Liver (tissue), 9 donors: ENCODE measurements around the gene WNK1. TPM values are rescaled to one million over a fixed set of nuclear protein-coding genes. Genes with fewer than 3 reads are reported as not detected.

Experiments used
- DNase-seq: peaks from one replicate; pipeline ENCODE4 v3.0.0-alpha.2; 2017; ENCODE audit warnings: low spot score
- H3K27ac ChIP-seq, 2 donors: one replicate each; pipeline ENCODE4 v1.7.0; 2013; ENCODE audit warnings: inconsistent platforms in 2 of 2, low read length in 2 of 2, control low read depth in 1 of 2, low read depth in 1 of 2, mild to moderate bottlenecking in 1 of 2
- H3K27me3 ChIP-seq, 4 donors: one replicate each; pipeline versions ENCODE4 v1.6.1 to v1.7.0; 2013; ENCODE audit warnings: low read length in 3 of 4, inconsistent platforms in 1 of 4, mild to moderate bottlenecking in 1 of 4, moderate library complexity in 1 of 4; ENCODE audit not compliant: control insufficient read depth in 4 of 4, insufficient read depth in 4 of 4
- H3K36me3 ChIP-seq, 4 donors: one replicate each; pipeline versions ENCODE4 v1.6.1 to v1.7.0; 2013; ENCODE audit warnings: low read length in 3 of 4, mild to moderate bottlenecking in 3 of 4, low read depth in 1 of 4, moderate library complexity in 1 of 4; ENCODE audit not compliant: control insufficient read depth in 4 of 4, insufficient read depth in 3 of 4
- H3K4me1 ChIP-seq, 4 donors: one replicate each; pipeline versions ENCODE4 v1.6.1 to v1.7.0; 2013; ENCODE audit warnings: low read length in 3 of 4, mild to moderate bottlenecking in 3 of 4, moderate library complexity in 1 of 4; ENCODE audit not compliant: control insufficient read depth in 4 of 4, insufficient read depth in 4 of 4
- H3K4me3 ChIP-seq, 3 donors: one replicate each; pipeline versions ENCODE4 v1.6.1 to v1.7.0; 2013; ENCODE audit warnings: low read length in 3 of 3, control low read depth in 1 of 3, low read depth in 1 of 3, mild to moderate bottlenecking in 1 of 3
- H3K9ac ChIP-seq, 2 donors: one replicate each; pipeline ENCODE4 v1.7.0; 2013; ENCODE audit warnings: low read length in 2 of 2, mild to moderate bottlenecking in 2 of 2, moderate library complexity in 2 of 2, control low read depth in 1 of 2, low read depth in 1 of 2
- H3K9me3 ChIP-seq, 4 donors: one replicate each; pipeline versions ENCODE4 v1.6.1 to v1.7.0; 2013; ENCODE audit warnings: low read length in 3 of 4; ENCODE audit not compliant: control insufficient read depth in 4 of 4
- ATF3 ChIP-seq: IDR thresholded peaks from 2 replicates; pipeline ENCODE4 v1.6.1; 2016; ENCODE audit warnings: antibody characterized with exemption
- CTCF ChIP-seq: fragments of 150-350 bp; IDR thresholded peaks from 2 replicates; pipeline ENCODE4 v1.5.1; 2017; ENCODE audit warnings: improper control_type of control experiment, low read depth, low read length; ENCODE audit not compliant: missing input control
- FOXA1 ChIP-seq: IDR thresholded peaks from 2 replicates; pipeline ENCODE4 v1.6.1; 2016; ENCODE audit warnings: antibody characterized with exemption
- FOXA2 ChIP-seq: IDR thresholded peaks from 2 replicates; pipeline ENCODE4 v1.6.1; 2016; ENCODE audit warnings: antibody characterized with exemption
- GABPA ChIP-seq, 2 donors: IDR thresholded peaks in 1 of 2; conservative IDR thresholded peaks in 1 of 2; 2 replicates each; pipeline ENCODE4 v1.6.1; 2016; ENCODE audit warnings: antibody characterized with exemption in 2 of 2, mild to moderate bottlenecking in 1 of 2, moderate library complexity in 1 of 2
- HNF4A ChIP-seq, 2 donors: conservative IDR thresholded peaks; 2 replicates each; pipeline ENCODE4 v1.6.1; 2016; ENCODE audit warnings: antibody characterized with exemption in 2 of 2, mild to moderate bottlenecking in 2 of 2
- HNF4G ChIP-seq: IDR thresholded peaks from 2 replicates; pipeline ENCODE4 v1.6.1; 2016; ENCODE audit warnings: antibody characterized with exemption
- JUND ChIP-seq, 2 donors: IDR thresholded peaks; 2 replicates each; pipeline ENCODE4 v1.6.1; 2016; ENCODE audit warnings: antibody characterized with exemption in 2 of 2
- NR2F2 ChIP-seq: IDR thresholded peaks from 2 replicates; pipeline ENCODE4 v1.6.1; 2016; ENCODE audit warnings: antibody characterized with exemption
- RAD21 ChIP-seq, 2 donors: IDR thresholded peaks; 2 replicates each; pipeline ENCODE4 v1.6.1; 2016; ENCODE audit warnings: antibody characterized with exemption in 2 of 2, mild to moderate bottlenecking in 2 of 2
- RXRA ChIP-seq, 2 donors: IDR thresholded peaks; 2 replicates each; pipeline ENCODE4 v1.6.1; 2017 to 2018; ENCODE audit warnings: antibody characterized with exemption in 2 of 2, mild to moderate bottlenecking in 1 of 2
- SP1 ChIP-seq: IDR thresholded peaks from 2 replicates; pipeline ENCODE4 v1.6.1; 2018; ENCODE audit warnings: antibody characterized with exemption, mild to moderate bottlenecking
- TAF1 ChIP-seq: conservative IDR thresholded peaks from 2 replicates; pipeline ENCODE4 v1.6.1; 2016; ENCODE audit warnings: antibody characterized with exemption, mild to moderate bottlenecking
- YY1 ChIP-seq: IDR thresholded peaks from 2 replicates; pipeline ENCODE4 v1.6.1; 2016; ENCODE audit warnings: antibody characterized with exemption, mild to moderate bottlenecking
- ZBTB33 ChIP-seq: IDR thresholded peaks from 2 replicates; pipeline ENCODE4 v1.6.1; 2016; ENCODE audit warnings: antibody characterized with exemption
- WGBS: extraction: QIAGEN DNeasy Blood & Tissue Kit; methylation state at CpG from one replicate; pipeline ENCODE4 v1.1.7; 2013; 5-methylcytosine and 5-hydroxymethylcytosine counted together
- polyA plus RNA-seq, 2 donors: library from polyadenylated mRNA; stranded (reverse) in 1 of 2; unstranded in 1 of 2; fragments of 200-250 nt in 1 of 2; fragments of >200 nt in 1 of 2; fragmentation: Nextera tagmentation in 1 of 2; extraction: Ambion mirVana in 1 of 2; gene quantifications; one replicate each; pipeline versions ENCODE4 v1.2.1 to v1.2.3, GENCODE V29; 2013 to 2015
- total RNA-seq, 2 donors: library from RNA; depleted of rRNA; stranded (reverse); fragments of >200 nt; gene quantifications; one replicate each; pipeline ENCODE4 v1.2.3, GENCODE V29; 2014
- TF ChIP-seq, protein P1 (sequence below): IDR thresholded peaks from 2 replicates; pipeline ENCODE4 v1.6.1; 2016; ENCODE audit warnings: antibody characterized with exemption, mild to moderate bottlenecking
- TF ChIP-seq, protein P2 (sequence below): IDR thresholded peaks from 2 replicates; pipeline ENCODE4 v1.6.1; 2016; ENCODE audit warnings: antibody characterized with exemption
- donor health status: healthy.
- donor health status: healthy.
- donor health status: healthy.
- donor health status: healthy.
- donor health status: healthy.

WNK1 gene
- total and polyA plus RNA-seq, 4 donors = 22.4 to 299 (median 53.8) TPM

DNA sequence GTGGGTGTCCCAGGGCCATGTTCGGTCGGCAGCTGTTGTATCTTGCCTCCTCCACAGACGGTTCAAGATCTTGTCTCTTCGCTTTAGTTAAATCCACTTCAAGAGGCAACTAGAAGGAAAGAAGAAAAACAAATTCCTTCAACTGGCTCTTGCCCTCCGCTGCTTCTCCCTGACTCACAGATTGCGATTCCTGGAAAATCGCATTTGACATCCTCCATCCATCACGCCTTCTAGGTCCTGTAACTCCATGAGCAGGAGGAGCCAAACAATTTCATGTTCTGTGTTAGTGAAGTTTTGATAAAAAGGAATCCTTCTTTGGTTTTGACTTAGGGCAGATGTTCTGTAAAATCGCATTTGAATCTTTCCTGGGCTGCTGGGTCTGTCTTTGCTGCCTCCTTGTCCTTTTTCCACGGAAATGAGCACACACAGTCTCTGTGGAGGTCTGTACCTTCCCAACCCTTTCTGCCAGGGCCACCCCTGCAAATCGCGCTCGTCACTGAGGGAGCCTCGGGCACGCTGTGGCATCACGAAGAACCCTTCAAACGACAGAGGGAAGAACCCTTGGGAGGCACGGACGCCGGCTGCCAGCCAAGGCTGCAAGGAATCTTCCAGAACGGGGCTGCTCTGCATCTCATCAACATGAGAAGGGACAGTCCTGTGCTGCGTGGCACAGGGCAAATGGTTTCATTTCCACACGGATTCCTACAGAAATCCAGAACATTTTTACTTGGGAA is 164.5 kb downstream of the WNK1 start:
- DNase-seq = no peak
- H3K4me1 ChIP-seq = peaks cover 0 to under 1% (median 0%) of the 10 kb centered on the region in 4 donors
- peaks cover 11 to 46% (median 23%) of the 10 kb centered on the region in 4 donors for H3K36me3 ChIP-seq
- no peaks in the 10 kb centered on the region for H3K27me3 ChIP-seq
- TF ChIP-seq, protein P1, sequence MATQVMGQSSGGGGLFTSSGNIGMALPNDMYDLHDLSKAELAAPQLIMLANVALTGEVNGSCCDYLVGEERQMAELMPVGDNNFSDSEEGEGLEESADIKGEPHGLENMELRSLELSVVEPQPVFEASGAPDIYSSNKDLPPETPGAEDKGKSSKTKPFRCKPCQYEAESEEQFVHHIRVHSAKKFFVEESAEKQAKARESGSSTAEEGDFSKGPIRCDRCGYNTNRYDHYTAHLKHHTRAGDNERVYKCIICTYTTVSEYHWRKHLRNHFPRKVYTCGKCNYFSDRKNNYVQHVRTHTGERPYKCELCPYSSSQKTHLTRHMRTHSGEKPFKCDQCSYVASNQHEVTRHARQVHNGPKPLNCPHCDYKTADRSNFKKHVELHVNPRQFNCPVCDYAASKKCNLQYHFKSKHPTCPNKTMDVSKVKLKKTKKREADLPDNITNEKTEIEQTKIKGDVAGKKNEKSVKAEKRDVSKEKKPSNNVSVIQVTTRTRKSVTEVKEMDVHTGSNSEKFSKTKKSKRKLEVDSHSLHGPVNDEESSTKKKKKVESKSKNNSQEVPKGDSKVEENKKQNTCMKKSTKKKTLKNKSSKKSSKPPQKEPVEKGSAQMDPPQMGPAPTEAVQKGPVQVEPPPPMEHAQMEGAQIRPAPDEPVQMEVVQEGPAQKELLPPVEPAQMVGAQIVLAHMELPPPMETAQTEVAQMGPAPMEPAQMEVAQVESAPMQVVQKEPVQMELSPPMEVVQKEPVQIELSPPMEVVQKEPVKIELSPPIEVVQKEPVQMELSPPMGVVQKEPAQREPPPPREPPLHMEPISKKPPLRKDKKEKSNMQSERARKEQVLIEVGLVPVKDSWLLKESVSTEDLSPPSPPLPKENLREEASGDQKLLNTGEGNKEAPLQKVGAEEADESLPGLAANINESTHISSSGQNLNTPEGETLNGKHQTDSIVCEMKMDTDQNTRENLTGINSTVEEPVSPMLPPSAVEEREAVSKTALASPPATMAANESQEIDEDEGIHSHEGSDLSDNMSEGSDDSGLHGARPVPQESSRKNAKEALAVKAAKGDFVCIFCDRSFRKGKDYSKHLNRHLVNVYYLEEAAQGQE = no peak
- TF ChIP-seq FOXA1 (no peak), HNF4G (no peak)
- 97% methylated on average over 23 of the region's 23 CpGs for WGBS
- no peak overlapping the region for H3K9ac ChIP-seq
- no peak overlapping the region for H3K27ac ChIP-seq
- H3K4me3 ChIP-seq = no peak overlapping the region
- no peaks in the 10 kb centered on the region for H3K9me3 ChIP-seq

DNA sequence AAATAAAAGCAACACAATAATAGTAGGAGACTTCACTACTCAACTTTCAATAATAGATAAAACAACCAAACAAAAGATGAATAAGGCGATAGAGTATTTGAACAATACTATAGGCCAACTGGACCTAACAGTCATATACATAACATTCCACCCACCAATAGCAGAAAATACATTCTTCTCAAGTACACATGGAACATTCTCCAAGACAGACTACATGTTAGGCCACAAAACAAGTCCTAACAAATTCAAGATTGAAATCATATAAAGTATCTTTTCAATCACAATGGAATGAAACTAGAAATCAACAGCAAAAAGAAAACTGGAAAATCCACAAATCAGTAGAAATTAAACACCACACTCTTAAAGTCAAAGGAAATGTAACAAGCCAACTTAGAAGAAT is 168.3 kb downstream of the WNK1 start:
- no peak for DNase-seq
- Histone ChIP-seq H3K9me3 (no peaks in the 10 kb centered on the region), H3K4me1 (no peaks in the 10 kb centered on the region), H3K36me3 (peaks cover 6 to 33% (median 15%) of the 10 kb centered on the region in 4 donors), H3K27me3 (no peaks in the 10 kb centered on the region), H3K27ac (no peak overlapping the region), H3K9ac (no peak overlapping the region), H3K4me3 (no peak overlapping the region)
- TF ChIP-seq YY1 (no peak), SP1 (no peak), CTCF (no peak), HNF4G (no peak), ATF3 (no peak), TAF1 (no peak), HNF4A (conservative IDR thresholded peaks at IDR 0.05) (no peak), FOXA2 (no peak), ZBTB33 (no peak), GABPA (IDR thresholded peaks at IDR 0.05 in 1 of 2, conservative IDR thresholded peaks at IDR 0.05 in 1 of 2) (no peak), NR2F2 (no peak), RAD21 (IDR thresholded peaks at IDR 0.05) (no peak), RXRA (IDR thresholded peaks at IDR 0.05) (no peak), JUND (IDR thresholded peaks at IDR 0.05) (no peak), FOXA1 (no peak)
- TF ChIP-seq, protein P2, sequence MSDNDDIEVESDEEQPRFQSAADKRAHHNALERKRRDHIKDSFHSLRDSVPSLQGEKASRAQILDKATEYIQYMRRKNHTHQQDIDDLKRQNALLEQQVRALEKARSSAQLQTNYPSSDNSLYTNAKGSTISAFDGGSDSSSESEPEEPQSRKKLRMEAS = no peak
- TF ChIP-seq, protein P1 = no peak
- WGBS = 98% methylated on average over 1 of the region's 1 CpG
